Inflammatory macrophage treated with lipopolysaccharide for 1 hour (primary cell): Measurements from ENCODE around the gene GPR39.
A peak's percentile ranks its signal among the peaks of the same experiment; 100 is the strongest.
"Not testable (repeated sequence)": the region's sequence is repeated elsewhere in the genome, so short reads cannot be mapped to it uniquely, and the experiment has no call there.

Source experiments
- DNase-seq, 2 donors: peaks; one replicate each; pipeline ENCODE4 v3.0.0-alpha.2; 2020 to 2022

GPR39 gene

GRCh38 chr2:132515010-132515409, 98.4 kb downstream of the GPR39 start:
- DNase-seq, result no peak

- no peak for DNase-seq
These were observed 100.8 kb downstream of the GPR39 start for GRCh38 chr2:132517386-132517785.

GRCh38 chr2:132518302-132518701, 101.7 kb downstream of the GPR39 start:
- no peak for DNase-seq

GRCh38 chr2:132519566-132519965, 103.0 kb downstream of the GPR39 start:
- no peak for DNase-seq

- DNase-seq, result no peak
These were observed 104.7 kb downstream of the GPR39 start for GRCh38 chr2:132521341-132521740.

GRCh38 chr2:132522901-132523300, 106.3 kb downstream of the GPR39 start:
- DNase-seq, result no peak

- not testable (repeated sequence) for DNase-seq
These were observed 120.5 kb downstream of the GPR39 start for GRCh38 chr2:132537061-132537460.

GRCh38 chr2:132538331-132538855, 121.8 kb downstream of the GPR39 start:
- no peak for DNase-seq

- no peak for DNase-seq
These were observed 123.6 kb downstream of the GPR39 start for GRCh38 chr2:132540166-132540565.

GRCh38 chr2:132542953-132543569, 126.5 kb downstream of the GPR39 start:
- peak; percentile 47 to 75 for DNase-seq

GRCh38 chr2:132544006-132544630, 127.5 kb downstream of the GPR39 start:
- DNase-seq, result peak; percentile 6 to 42

- peak; percentile 48 to 92 for DNase-seq
These were observed 130.6 kb downstream of the GPR39 start for GRCh38 chr2:132547090-132547687.

GRCh38 chr2:132549935-132550670, 133.5 kb downstream of the GPR39 start:
- DNase-seq, result no peak

GRCh38 chr2:132550946-132551345, 134.3 kb downstream of the GPR39 start:
- no peak for DNase-seq

GRCh38 chr2:132557694-132558093, 141.1 kb downstream of the GPR39 start:
- no peak for DNase-seq

- DNase-seq, result no peak
These were observed 142.7 kb downstream of the GPR39 start for GRCh38 chr2:132559326-132559725.

GRCh38 chr2:132559921-132560320, 143.3 kb downstream of the GPR39 start:
- no peak for DNase-seq

GRCh38 chr2:132560562-132560961, 144.0 kb downstream of the GPR39 start:
- no peak for DNase-seq

GRCh38 chr2:132562245-132562644, 145.6 kb downstream of the GPR39 start:
- DNase-seq, result no peak

GRCh38 chr2:132564065-132564464, 147.5 kb downstream of the GPR39 start:
- no peak for DNase-seq

- DNase-seq, result no peak
These were observed 149.8 kb downstream of the GPR39 start for GRCh38 chr2:132566379-132566778.

- no peak for DNase-seq
These were observed 151.1 kb downstream of the GPR39 start for GRCh38 chr2:132567682-132568081.

- DNase-seq, result no peak
These were observed 152.1 kb downstream of the GPR39 start for GRCh38 chr2:132568656-132569055.
